HL-60 (cell line): ENCODE measurements around the gene PRMT1.

Experiments
- GABPA ChIP-seq: IDR thresholded peaks from 2 replicates; pipeline ENCODE4 v1.6.1; 2012; ENCODE audit warnings: low read depth
- POLR2AphosphoS5 ChIP-seq: IDR thresholded peaks from 2 replicates; pipeline ENCODE4 v1.6.1; 2012; ENCODE audit warnings: low read depth
- SPI1 ChIP-seq: IDR thresholded peaks from 2 replicates; pipeline ENCODE4 v1.6.1; 2012; ENCODE audit warnings: low read depth, mild to moderate bottlenecking, borderline replicate concordance
- TF ChIP-seq, protein P1 (sequence below): IDR thresholded peaks from one replicate; pipeline ENCODE4 v1.5.1; 2011; ENCODE audit warnings: low read length, control low read depth, inconsistent platforms; ENCODE audit not compliant: insufficient read depth
- TF ChIP-seq, protein P2 (sequence below): IDR thresholded peaks from 2 replicates; pipeline ENCODE4 v1.6.1; 2012; ENCODE audit warnings: low read depth; ENCODE audit not compliant: insufficient replicate concordance

- TF ChIP-seq, protein P1, sequence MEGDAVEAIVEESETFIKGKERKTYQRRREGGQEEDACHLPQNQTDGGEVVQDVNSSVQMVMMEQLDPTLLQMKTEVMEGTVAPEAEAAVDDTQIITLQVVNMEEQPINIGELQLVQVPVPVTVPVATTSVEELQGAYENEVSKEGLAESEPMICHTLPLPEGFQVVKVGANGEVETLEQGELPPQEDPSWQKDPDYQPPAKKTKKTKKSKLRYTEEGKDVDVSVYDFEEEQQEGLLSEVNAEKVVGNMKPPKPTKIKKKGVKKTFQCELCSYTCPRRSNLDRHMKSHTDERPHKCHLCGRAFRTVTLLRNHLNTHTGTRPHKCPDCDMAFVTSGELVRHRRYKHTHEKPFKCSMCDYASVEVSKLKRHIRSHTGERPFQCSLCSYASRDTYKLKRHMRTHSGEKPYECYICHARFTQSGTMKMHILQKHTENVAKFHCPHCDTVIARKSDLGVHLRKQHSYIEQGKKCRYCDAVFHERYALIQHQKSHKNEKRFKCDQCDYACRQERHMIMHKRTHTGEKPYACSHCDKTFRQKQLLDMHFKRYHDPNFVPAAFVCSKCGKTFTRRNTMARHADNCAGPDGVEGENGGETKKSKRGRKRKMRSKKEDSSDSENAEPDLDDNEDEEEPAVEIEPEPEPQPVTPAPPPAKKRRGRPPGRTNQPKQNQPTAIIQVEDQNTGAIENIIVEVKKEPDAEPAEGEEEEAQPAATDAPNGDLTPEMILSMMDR, result no peak
- TF ChIP-seq POLR2AphosphoS5 (no peak), GABPA (no peak), SPI1 (no peak)
- TF ChIP-seq, protein P2, sequence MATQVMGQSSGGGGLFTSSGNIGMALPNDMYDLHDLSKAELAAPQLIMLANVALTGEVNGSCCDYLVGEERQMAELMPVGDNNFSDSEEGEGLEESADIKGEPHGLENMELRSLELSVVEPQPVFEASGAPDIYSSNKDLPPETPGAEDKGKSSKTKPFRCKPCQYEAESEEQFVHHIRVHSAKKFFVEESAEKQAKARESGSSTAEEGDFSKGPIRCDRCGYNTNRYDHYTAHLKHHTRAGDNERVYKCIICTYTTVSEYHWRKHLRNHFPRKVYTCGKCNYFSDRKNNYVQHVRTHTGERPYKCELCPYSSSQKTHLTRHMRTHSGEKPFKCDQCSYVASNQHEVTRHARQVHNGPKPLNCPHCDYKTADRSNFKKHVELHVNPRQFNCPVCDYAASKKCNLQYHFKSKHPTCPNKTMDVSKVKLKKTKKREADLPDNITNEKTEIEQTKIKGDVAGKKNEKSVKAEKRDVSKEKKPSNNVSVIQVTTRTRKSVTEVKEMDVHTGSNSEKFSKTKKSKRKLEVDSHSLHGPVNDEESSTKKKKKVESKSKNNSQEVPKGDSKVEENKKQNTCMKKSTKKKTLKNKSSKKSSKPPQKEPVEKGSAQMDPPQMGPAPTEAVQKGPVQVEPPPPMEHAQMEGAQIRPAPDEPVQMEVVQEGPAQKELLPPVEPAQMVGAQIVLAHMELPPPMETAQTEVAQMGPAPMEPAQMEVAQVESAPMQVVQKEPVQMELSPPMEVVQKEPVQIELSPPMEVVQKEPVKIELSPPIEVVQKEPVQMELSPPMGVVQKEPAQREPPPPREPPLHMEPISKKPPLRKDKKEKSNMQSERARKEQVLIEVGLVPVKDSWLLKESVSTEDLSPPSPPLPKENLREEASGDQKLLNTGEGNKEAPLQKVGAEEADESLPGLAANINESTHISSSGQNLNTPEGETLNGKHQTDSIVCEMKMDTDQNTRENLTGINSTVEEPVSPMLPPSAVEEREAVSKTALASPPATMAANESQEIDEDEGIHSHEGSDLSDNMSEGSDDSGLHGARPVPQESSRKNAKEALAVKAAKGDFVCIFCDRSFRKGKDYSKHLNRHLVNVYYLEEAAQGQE, result no peak
These were observed 13.8 kb upstream of the PRMT1 start for GRCh38 chr19:49663224-49663623.
